HG03097 (cell line): ENCODE results near the gene RGS14.
"Not testable (repeated sequence)": the region's sequence is repeated elsewhere in the genome, so short reads cannot be mapped to it uniquely, and the experiment has no call there.

Experiments used
- ATAC-seq: cut with Tn5 transposase; IDR thresholded peaks from one replicate; pipeline ENCODE4 v1.9.1; 2021; ENCODE audit not compliant: unreplicated experiment, low FRiP score

The RGS14 gene

DNA sequence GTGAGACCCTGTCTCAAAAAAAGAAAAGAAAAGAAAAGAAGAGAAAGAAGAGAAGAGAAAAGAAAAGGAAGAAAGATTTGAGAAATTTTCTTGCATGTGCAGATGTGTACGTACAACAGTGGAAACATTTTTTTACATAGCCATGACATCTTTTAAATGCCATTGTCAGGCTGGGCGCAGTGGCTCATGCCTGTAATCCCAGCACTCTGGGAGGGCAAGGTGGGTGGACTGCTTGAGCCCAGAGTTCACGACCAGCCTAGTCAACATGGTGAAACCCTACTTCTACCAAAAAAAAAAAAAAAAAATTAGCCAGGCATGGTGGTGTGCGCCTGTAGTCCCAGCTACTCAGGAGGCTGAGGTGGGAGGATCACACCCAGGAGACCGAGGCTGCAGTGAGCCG, 12.8 kb upstream of the RGS14 start:
- no peak for ATAC-seq

DNA sequence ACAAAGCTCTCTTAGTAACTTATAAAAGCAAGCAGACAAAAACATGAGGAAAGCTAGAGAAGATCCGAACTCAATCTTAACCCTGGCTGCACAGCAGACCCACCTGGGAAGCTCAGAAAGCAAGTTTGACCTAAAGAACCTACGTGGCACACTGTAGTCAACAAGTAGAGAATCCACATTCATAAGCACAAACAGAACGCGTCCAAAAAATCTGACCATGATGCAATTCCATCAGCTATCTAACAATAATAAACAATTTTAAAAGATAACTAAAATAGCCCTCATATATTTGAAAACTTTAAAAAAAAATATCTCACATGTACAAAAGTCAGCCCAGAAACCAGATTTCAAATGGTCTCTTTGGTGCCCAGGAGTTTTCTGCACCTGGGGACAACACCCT, 10.9 kb upstream of the RGS14 start:
- ATAC-seq = no peak

GRCh38 chr5:177347699-177348098, 10.0 kb upstream of the RGS14 start:
- no peak for ATAC-seq

- ATAC-seq = no peak
These were observed 8.4 kb upstream of the RGS14 start for GRCh38 chr5:177349362-177349647.

GRCh38 chr5:177349762-177350161, 8.0 kb upstream of the RGS14 start:
- no peak for ATAC-seq

GRCh38 chr5:177350776-177351391, 6.8 kb upstream of the RGS14 start:
- no peak for ATAC-seq

DNA sequence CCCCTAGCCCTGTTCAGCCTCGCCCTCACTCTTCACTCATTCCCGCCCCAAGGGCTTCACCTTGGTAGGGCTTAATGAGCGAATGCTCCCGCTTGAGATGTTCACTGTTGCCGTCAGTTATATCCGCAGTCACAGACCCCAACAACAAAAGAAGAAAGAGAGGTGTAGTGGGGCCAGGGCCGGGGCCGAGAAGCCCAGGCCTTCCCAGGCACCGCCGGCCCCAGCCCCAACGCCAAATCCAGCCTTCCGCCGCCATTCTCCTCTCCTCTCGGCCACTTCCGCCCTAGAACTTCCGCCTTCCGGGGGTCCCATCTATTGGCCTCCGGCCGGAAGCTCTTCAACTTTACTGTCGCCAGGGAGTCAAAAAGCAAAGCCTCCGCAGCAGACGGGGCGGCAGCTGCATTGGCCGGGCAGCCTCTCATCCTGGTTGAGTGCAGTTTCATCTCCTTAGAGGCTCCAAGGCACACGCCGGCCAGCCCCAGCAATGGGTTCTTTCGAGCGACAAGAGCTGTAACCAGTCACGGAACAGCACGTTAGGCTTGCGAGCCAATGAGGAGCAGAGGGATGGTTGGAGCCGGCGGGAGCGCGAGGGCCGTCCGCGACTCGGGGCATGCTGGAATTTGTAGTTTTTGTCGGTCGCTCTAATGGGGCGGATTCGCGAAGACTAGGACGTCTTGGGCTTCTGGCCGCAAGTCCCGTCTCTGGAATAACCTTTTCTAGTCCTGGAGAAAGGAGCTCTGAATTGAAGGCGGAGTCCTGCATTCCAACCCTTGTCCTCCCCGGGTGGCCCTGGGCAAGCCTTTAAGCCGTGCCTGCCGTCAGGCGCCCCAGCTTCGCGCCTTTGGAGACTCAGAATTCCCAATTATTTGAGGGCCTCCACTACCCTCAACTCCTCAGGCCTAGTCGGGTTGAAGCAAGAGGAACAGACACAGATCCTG, 6.1 kb upstream of the RGS14 start, which contains the start of gene LMAN2:
Gene LMAN2, minus strand, starts transcription at position 277 of the 938 bp plus-strand sequence. Its CDS starts 21 bp downstream, at position 256.
- peak; percentile 82 for ATAC-seq

GRCh38 chr5:177353093-177353492, 4.6 kb upstream of the RGS14 start:
- ATAC-seq = no peak

DNA sequence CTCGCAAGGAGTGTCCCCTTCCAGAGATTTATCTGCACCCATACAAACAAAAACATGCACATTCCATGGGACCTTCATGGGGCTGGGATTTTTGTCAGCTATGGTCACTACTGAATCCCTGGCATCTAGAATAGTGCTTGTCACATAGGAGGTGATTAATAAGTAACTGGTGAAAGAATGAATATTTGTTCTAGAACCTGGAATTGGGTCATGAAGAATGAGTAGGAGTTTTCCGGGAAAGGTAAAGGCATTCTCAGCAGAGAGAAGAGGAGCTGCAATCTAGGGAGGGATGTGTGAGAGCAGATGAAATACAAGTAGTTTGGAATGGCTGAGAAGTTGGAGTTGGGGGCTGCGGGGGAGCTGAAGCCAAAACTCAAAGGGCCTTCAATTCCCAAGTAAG, 3.5 kb upstream of the RGS14 start:
- ATAC-seq = no peak

- ATAC-seq = no peak
These were observed 3.0 kb upstream of the RGS14 start for GRCh38 chr5:177354711-177355110.

DNA sequence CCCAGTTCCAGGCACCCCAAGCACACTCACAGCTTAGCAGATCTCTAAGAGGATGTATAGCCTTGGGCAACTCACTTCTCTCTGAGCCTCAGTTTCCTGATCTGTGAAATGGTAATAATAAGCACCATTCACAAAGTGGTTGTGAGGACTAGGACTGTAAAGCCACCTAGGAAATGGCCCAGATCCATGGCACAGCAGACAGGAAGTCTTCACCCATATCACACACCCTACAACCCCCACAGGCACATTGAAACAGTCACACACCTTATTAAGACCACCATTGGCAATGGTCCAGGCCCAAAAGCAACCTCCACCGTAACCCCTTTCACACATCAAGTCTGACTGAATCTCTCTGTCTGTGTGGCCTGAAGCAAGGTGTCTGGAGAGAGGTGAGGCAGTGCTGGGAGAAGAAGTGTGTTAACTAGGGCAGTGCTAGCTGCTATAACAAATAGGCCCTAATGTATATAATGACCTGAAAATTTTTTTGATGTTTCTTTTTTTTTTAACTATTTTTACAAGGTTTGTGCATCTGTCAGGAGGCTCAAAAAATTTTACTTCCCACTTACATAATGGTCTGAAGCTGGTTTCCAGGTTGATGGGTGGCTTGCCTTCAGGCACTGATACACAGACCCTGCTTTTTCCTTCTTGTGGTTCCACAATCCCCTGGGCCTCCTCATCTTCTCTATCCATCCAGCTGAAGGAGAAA, 2.4 kb upstream of the RGS14 start:
- ATAC-seq = no peak

DNA sequence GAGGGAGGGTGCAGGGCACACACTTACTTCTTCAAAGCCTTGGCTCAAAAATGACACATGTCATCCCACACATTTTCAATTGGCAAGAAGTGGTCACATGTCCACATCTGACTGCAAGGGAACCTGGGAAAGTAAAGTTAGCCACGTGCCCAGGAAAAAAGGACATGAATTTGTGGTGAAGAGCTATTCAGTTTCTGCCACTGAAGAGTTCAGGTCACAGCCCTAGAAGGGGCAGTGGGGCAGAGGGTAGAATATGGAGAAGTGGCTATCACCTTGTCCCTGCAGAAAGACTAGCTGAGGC, 1.9 kb upstream of the RGS14 start:
- ATAC-seq = no peak

DNA sequence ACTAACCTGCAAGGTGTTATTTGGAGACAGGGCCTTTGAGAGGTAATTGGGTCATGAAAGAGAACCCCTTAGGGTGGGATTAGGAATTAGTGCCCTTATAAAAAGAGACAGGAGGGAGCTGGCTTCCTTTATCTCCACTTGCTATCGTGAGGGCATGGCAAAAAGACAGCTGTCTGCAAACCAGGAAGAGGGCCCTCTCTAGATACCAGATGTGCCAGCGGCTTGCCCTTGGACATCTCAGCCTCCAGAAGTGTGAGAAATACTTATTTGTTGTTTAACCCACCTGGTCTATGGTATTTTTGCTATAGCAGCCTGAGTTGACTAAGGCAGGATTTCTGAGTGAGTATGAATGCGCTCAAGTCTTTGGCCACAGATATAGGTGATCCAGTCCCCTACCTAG, 978 bp upstream of the RGS14 start:
- no peak for ATAC-seq

GRCh38 chr5:177357146-177357458, 622 bp upstream of the RGS14 start:
- ATAC-seq = peak; percentile 2

DNA sequence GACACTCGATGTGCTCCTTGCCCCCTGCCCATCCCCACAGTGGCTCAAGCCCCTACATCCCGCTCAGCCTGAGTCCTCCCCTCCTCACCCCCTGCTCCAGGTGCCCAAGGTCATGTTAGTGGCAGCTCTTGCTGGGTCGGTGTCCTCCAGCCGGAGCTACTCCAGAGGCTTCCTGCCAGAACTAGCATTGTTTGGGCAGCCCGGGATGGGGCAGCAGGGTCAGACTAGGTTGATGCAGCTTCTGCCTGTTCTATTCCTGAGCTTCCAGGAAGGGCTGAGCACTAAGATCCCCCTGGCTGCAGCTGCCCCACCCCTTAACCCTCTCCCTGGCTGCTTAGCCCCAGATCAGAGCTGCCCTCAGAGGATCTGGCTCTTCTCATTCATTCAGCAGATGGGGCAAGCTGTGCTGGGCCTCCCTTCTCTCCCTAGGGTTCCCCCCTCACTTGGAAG, 671 bp downstream of the RGS14 start:
- ATAC-seq = no peak

GRCh38 chr5:177359451-177359851, 1.7 kb downstream of the RGS14 start:
- ATAC-seq = no peak

DNA sequence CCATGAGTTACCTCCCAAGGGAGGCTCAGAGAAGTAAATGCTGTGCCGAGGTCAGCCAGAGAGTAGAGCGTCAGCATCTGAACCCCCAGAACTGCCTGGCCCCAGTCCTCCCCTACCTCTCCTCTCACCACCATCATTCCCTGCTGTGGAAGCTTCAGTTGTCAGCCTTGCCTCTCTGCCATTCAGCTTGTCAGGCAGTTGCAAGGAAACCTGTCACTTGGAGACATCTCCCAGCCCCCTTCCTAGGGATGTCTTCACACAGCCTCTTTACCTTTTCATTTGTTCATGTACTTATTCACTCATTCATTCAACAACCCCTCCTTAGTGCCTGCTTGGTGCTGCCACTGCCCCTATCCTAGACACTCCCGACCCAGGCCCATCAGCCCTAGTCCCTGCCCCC, 2.1 kb downstream of the RGS14 start:
- no peak for ATAC-seq

- not testable (repeated sequence) for ATAC-seq
These were observed 3.0 kb downstream of the RGS14 start for GRCh38 chr5:177360740-177361139.

- no peak for ATAC-seq
These were observed 3.9 kb downstream of the RGS14 start for GRCh38 chr5:177361418-177362291.

- ATAC-seq = no peak
These were observed 4.5 kb downstream of the RGS14 start for GRCh38 chr5:177362292-177362609.
